ENCODE measurements around the gene STRN. TPM values are rescaled to one million over a fixed set of nuclear protein-coding genes. Genes with fewer than 3 reads are reported as not detected.
"Not testable (repeated sequence)": the region's sequence is repeated elsewhere in the genome, so short reads cannot be mapped to it uniquely, and the experiment has no call there.

Gene STRN
- total and polyA plus RNA-seq, 8 donors, result 19.5 to 27.3 (median 25.5) TPM

- no peak overlapping the region for H3K4me3 ChIP-seq
- intact Hi-C loops (cut with DNase I), result loop anchor here in 1 of 2 donors (10.0 kb wide), 1 partner anchor 216 kb away; no protein-coding TSS in a partner anchor
- H3K27me3 ChIP-seq, result no peaks in the 10 kb centered on the region
- no peaks in the 10 kb centered on the region for H3K9me3 ChIP-seq
- H3K36me3 ChIP-seq, result peaks cover 0 to 100% of the 10 kb centered on the region in 2 donors
- no peak for ATAC-seq
- TF ChIP-seq CTCF (IDR thresholded peaks at IDR 0.05), result no peak
- H3K4me1 ChIP-seq, result no peaks in the 10 kb centered on the region
- no peak for DNase-seq
- H3K27ac ChIP-seq, result no peak overlapping the region
Observed at GRCh38 chr2:37000988-37001556, 34.7 kb upstream of the STRN start.

GRCh38 chr2:37000318-37000717 is 34.0 kb upstream of the STRN start:
- Histone ChIP-seq H3K36me3 (peaks cover 0 to 98% of the 10 kb centered on the region in 2 donors), H3K9me3 (no peaks in the 10 kb centered on the region), H3K4me1 (no peaks in the 10 kb centered on the region), H3K4me3 (no peak overlapping the region), H3K27ac (no peak overlapping the region), H3K27me3 (no peaks in the 10 kb centered on the region)
- TF ChIP-seq CTCF (IDR thresholded peaks at IDR 0.05), result no peak
- DNase-seq (no peak), ATAC-seq (no peak)
- intact Hi-C loops (cut with DNase I), result loop anchor here in 1 of 2 donors (10.0 kb wide), 1 partner anchor 216 kb away; no protein-coding TSS in a partner anchor

- DNase-seq; H3K4me1 ChIP-seq; H3K27me3 ChIP-seq; H3K9me3 ChIP-seq; H3K4me3 ChIP-seq; H3K27ac ChIP-seq; intact Hi-C loops (cut with DNase I); ATAC-seq: not testable (repeated sequence)
- peaks cover 0 to 91% of the 10 kb centered on the region in 2 donors for H3K36me3 ChIP-seq
Observed at GRCh38 chr2:36999416-36999815, 33.1 kb upstream of the STRN start.

DNA sequence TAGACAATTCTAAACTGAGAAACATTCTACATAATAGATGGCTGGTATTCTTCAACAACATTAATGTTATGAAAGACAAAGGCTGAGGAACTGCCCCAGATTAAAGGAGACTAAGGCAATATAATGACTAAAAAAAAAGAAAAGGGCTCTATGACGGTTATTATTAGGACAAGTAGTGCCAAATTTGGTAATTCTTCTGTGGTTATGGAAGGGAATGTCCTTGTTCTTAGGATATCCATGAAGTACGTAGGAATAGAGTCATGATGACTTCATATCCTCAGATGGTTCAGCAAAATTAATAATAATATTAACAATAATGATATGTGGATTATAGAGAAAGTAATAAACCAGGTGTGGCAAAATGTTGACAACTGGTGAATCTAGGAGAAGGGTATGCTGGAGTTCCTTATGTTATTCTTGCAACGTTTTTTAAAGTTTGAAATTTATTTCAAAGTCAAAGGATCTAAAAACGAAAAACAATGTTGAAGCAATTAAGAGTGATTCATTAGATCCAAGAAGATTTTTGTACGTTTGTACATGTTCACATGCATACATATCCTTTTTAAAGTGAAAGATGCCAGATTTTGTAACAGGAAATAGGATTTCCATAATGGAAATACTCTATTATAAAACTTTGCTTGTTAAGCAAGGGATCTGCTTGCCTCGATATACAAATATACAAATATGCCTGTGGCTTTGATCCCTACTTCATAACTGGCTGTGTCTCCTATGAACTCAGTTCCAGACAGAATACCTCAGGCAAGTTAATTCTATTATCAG is 27.7 kb upstream of the STRN start:
- H3K4me1 ChIP-seq, result no peaks in the 10 kb centered on the region
- no peak for TF ChIP-seq CTCF (IDR thresholded peaks at IDR 0.05)
- H3K9me3 ChIP-seq, result no peaks in the 10 kb centered on the region
- no peak for ATAC-seq
- peaks cover 0 to 73% of the 10 kb centered on the region in 2 donors for H3K36me3 ChIP-seq
- intact Hi-C loops (cut with DNase I), result no loop called here
- DNase-seq, result no peak
- no peak overlapping the region for H3K4me3 ChIP-seq
- H3K27ac ChIP-seq, result no peak overlapping the region
- H3K27me3 ChIP-seq, result no peaks in the 10 kb centered on the region

GRCh38 chr2:36988008-36988407 is 21.7 kb upstream of the STRN start:
- Histone ChIP-seq H3K27ac (no peak overlapping the region), H3K9me3 (no peaks in the 10 kb centered on the region), H3K36me3 (peaks cover 0 to 69% of the 10 kb centered on the region in 2 donors), H3K4me1 (no peaks in the 10 kb centered on the region), H3K4me3 (no peak overlapping the region), H3K27me3 (no peaks in the 10 kb centered on the region)
- intact Hi-C loops (cut with DNase I), result no loop called here
- DNase-seq, result no peak
- TF ChIP-seq CTCF (IDR thresholded peaks at IDR 0.05), result no peak
- no peak for ATAC-seq
